ENCODE measurements around the gene CLMN.

DNA sequence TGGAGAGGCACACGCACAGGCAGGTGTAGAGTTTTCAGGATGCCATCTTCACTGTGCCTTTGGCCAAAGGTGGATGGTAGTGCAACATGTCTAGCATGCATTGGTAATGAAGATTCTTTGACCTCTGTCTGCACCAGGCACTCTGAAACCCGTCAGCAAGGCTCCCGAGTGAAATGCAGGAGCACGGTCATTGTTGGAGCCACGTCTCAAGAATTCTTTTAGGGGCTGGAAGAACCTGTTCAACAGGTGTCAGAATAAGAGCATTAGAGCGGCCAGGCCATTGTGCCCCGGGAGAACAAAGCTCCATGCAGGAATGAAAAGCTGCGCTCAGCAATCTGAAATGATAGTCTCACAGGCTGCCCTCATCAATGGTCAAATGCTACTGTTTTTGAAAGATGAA, 122.2 kb downstream of the CLMN start:
- TF ChIP-seq POLR2AphosphoS5 (IDR thresholded peaks at IDR 0.05; ENCODE audit: borderline replicate concordance, low read depth, low read length) = no peak
- TF ChIP-seq EZH2 (IDR thresholded peaks at IDR 0.05) = no peak
